ENCODE results near the gene BAHCC1. TPM values are rescaled to one million over a fixed set of nuclear protein-coding genes. Genes with fewer than 3 reads are reported as not detected.

The BAHCC1 gene
- total RNA-seq, 1 donor from 2014 or later = 3.4 TPM

DNA sequence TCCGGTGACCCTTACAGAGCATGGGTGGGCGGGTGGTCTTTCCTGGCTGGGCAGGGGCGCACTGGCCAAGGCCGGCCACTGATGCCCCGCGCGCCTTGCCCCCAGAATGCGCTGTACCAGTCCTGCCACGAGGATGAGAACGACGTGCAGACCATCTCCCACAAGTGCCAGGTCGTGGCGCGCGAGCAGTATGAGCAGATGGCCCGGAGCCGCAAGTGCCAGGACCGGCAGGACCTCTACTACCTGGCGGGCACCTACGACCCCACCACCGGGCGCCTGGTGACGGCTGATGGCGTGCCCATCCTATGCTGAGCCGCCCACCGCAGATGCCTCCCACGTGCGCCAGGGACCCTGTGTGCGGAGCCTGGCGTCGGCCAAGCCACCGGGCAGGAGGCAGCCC is 68.2 kb downstream of the BAHCC1 start:
- H3K27ac ChIP-seq = no peak overlapping the region
- no peaks in the 10 kb centered on the region for H3K4me1 ChIP-seq
- H3K4me1 Mint-ChIP-seq = peaks cover 4% of the 10 kb centered on the region
- H3K9ac ChIP-seq = no peak overlapping the region
- no peaks in the 10 kb centered on the region for H3K36me3 ChIP-seq
- no peak overlapping the region for H3K4me3 ChIP-seq
- no peak overlapping the region for H3K27ac Mint-ChIP-seq
- no peaks in the 10 kb centered on the region for H3F3A ChIP-seq (ENCODE audit: low read depth)
- no peak overlapping the region for H2AFZ ChIP-seq (replicated peaks)
- TF ChIP-seq, protein P1, sequence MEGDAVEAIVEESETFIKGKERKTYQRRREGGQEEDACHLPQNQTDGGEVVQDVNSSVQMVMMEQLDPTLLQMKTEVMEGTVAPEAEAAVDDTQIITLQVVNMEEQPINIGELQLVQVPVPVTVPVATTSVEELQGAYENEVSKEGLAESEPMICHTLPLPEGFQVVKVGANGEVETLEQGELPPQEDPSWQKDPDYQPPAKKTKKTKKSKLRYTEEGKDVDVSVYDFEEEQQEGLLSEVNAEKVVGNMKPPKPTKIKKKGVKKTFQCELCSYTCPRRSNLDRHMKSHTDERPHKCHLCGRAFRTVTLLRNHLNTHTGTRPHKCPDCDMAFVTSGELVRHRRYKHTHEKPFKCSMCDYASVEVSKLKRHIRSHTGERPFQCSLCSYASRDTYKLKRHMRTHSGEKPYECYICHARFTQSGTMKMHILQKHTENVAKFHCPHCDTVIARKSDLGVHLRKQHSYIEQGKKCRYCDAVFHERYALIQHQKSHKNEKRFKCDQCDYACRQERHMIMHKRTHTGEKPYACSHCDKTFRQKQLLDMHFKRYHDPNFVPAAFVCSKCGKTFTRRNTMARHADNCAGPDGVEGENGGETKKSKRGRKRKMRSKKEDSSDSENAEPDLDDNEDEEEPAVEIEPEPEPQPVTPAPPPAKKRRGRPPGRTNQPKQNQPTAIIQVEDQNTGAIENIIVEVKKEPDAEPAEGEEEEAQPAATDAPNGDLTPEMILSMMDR (IDR thresholded peaks at IDR 0.05) = no peak
- TF ChIP-seq EZH2phosphoT487 (IDR thresholded peaks at IDR 0.05) = no peak
- no peak for TF ChIP-seq EZH2 (IDR thresholded peaks at IDR 0.05)
- H3K4me3 Mint-ChIP-seq = no peak overlapping the region
- peaks cover 4% of the 10 kb centered on the region for H3K27me3 Mint-ChIP-seq (ENCODE audit: insufficient read depth, low read depth)
- no peak overlapping the region for H3K4me2 ChIP-seq
- no peak for DNase-seq (ENCODE audit: low spot score)
- H3K79me2 ChIP-seq (ENCODE audit: low read depth) = no peaks in the 10 kb centered on the region
- H3K9me3 Mint-ChIP-seq = no peaks in the 10 kb centered on the region
- H4K20me1 ChIP-seq (ENCODE audit: low read depth) = no peaks in the 10 kb centered on the region
- no peaks in the 10 kb centered on the region for H3K9me3 ChIP-seq (ENCODE audit: low read depth)
- H3K36me3 Mint-ChIP-seq = peaks cover 10% of the 10 kb centered on the region
- H3K27me3 ChIP-seq = no peaks in the 10 kb centered on the region

DNA sequence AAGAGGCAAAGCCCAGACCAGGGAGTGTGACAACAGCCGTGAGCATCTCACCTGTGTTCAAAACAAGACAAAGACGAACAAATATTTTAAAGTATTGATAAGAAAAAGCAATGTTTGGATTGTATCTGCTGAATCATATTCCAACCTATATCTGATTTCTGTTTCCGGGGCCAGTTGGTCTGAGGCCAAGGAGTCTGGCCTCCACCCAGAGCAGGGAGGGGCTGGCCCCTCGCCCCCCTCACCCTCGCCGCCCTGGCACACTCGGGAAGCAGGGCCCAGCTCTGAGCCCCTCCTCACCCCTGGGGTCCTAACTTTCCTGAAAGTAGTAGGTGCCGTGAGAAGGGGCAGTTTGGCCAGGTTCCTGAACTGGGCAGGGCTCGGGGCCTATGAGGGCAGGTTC is 69.3 kb downstream of the BAHCC1 start:
- Mint-ChIP-seq H3K27me3 (ENCODE audit: insufficient read depth, low read depth) (peaks cover 4% of the 10 kb centered on the region), H3K9me3 (no peaks in the 10 kb centered on the region), H3K4me3 (no peak overlapping the region), H3K27ac (no peak overlapping the region), H3K4me1 (peaks cover 6% of the 10 kb centered on the region), H3K36me3 (peaks cover 11% of the 10 kb centered on the region)
- no peak overlapping the region for H3K4me2 ChIP-seq
- H3F3A ChIP-seq (ENCODE audit: low read depth) = no peaks in the 10 kb centered on the region
- H3K9me3 ChIP-seq (ENCODE audit: low read depth) = no peaks in the 10 kb centered on the region
- H4K20me1 ChIP-seq (ENCODE audit: low read depth) = no peaks in the 10 kb centered on the region
- DNase-seq (ENCODE audit: low spot score) = no peak
- H3K27me3 ChIP-seq = no peaks in the 10 kb centered on the region
- no peak overlapping the region for H3K27ac ChIP-seq
- H3K4me1 ChIP-seq = no peaks in the 10 kb centered on the region
- H3K79me2 ChIP-seq (ENCODE audit: low read depth) = no peaks in the 10 kb centered on the region
- H2AFZ ChIP-seq (replicated peaks) = no peak overlapping the region
- H3K4me3 ChIP-seq = no peak overlapping the region
- no peaks in the 10 kb centered on the region for H3K36me3 ChIP-seq
- no peak overlapping the region for H3K9ac ChIP-seq
- no peak for TF ChIP-seq EZH2phosphoT487 (IDR thresholded peaks at IDR 0.05)
- no peak for TF ChIP-seq EZH2 (IDR thresholded peaks at IDR 0.05)
- TF ChIP-seq, protein P1 (IDR thresholded peaks at IDR 0.05) = no peak

DNA sequence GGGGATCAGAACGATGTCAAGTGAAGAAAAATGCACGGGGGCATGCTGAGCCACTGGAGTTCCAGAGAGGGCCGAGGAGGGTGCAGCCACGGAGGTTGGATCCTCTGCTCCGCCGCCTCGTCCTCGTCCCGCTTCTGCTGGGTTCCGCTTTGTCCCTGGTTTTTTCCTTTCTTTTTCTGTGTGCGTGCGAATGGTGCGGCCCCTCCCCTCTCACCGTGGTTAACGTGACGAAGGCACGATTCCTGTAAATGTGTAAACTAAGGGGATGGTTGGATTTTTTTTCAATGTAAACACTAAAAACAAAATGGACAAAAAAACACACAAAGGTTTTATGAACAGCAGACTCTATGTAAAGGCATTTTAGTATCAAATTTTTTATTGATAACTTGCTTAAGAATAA is 70.7 kb downstream of the BAHCC1 start:
- H3K4me1 Mint-ChIP-seq = peaks cover 15% of the 10 kb centered on the region
- no peak overlapping the region for H2AFZ ChIP-seq (replicated peaks)
- H3K27ac ChIP-seq = no peak overlapping the region
- H3K36me3 ChIP-seq = no peaks in the 10 kb centered on the region
- H3K36me3 Mint-ChIP-seq = peaks cover 11% of the 10 kb centered on the region
- H3K4me3 ChIP-seq = no peak overlapping the region
- peaks cover 4% of the 10 kb centered on the region for H3K27me3 Mint-ChIP-seq (ENCODE audit: insufficient read depth, low read depth)
- peaks cover 6% of the 10 kb centered on the region for H3K4me1 ChIP-seq
- no peaks in the 10 kb centered on the region for H4K20me1 ChIP-seq (ENCODE audit: low read depth)
- no peaks in the 10 kb centered on the region for H3K27me3 ChIP-seq
- DNase-seq (ENCODE audit: low spot score) = no peak
- H3K79me2 ChIP-seq (ENCODE audit: low read depth) = no peaks in the 10 kb centered on the region
- TF ChIP-seq EZH2 (IDR thresholded peaks at IDR 0.05) (no peak), EZH2phosphoT487 (IDR thresholded peaks at IDR 0.05) (no peak)
- TF ChIP-seq, protein P1 (IDR thresholded peaks at IDR 0.05) = no peak
- H3K4me3 Mint-ChIP-seq = peak overlapping the region; percentile 60
- peaks cover 6% of the 10 kb centered on the region for H3F3A ChIP-seq (ENCODE audit: low read depth)
- H3K9ac ChIP-seq = no peak overlapping the region
- no peaks in the 10 kb centered on the region for H3K9me3 ChIP-seq (ENCODE audit: low read depth)
- H3K9me3 Mint-ChIP-seq = no peaks in the 10 kb centered on the region
- H3K27ac Mint-ChIP-seq = no peak overlapping the region
- no peak overlapping the region for H3K4me2 ChIP-seq

Measured in neural progenitor cell (in vitro differentiated cells).